H54 (cell line): ENCODE measurements around the gene TRIM67.
"Not testable (repeated sequence)": the region's sequence is repeated elsewhere in the genome, so short reads cannot be mapped to it uniquely, and the experiment has no call there.

Experiments used
- DNase-seq: peaks from one replicate; pipeline ENCODE4 v3.0.0; 2011; ENCODE audit warnings: low spot score, mixed read lengths; ENCODE audit not compliant: insufficient read length
- FAIRE-seq: peaks from 3 replicates; lab custom pipeline; 2011; peaks lifted over from hg19 to GRCh38; lab: Jason Lieb, UNC
- POLR2A ChIP-seq: IDR thresholded peaks from 2 replicates; pipeline ENCODE4 v1.6.1; 2011; ENCODE audit warnings: low read depth, mild to moderate bottlenecking, low read length

Gene TRIM67

GRCh38 chr1:231196307-231196706 lies 34.4 kb downstream of the TRIM67 start:
- no peak for DNase-seq
- no peak for TF ChIP-seq POLR2A

GRCh38 chr1:231196728-231197127 lies 34.9 kb downstream of the TRIM67 start:
- no peak for TF ChIP-seq POLR2A
- no peak for FAIRE-seq
- DNase-seq, result no peak

More at GRCh38 chr1:231196307-231196706, 34.4 kb downstream of the TRIM67 start:
- FAIRE-seq, result no peak

- no peak for FAIRE-seq
- TF ChIP-seq POLR2A, result no peak
- DNase-seq, result no peak
These were observed 38.0 kb downstream of the TRIM67 start for GRCh38 chr1:231199868-231200267.

GRCh38 chr1:231200388-231201031 lies 38.7 kb downstream of the TRIM67 start:
- DNase-seq, result peak; percentile 46
- FAIRE-seq, result no peak

GRCh38 chr1:231201375-231201978 lies 39.6 kb downstream of the TRIM67 start:
- FAIRE-seq, result no peak
- no peak for DNase-seq
- TF ChIP-seq POLR2A, result no peak

More at GRCh38 chr1:231200388-231201031, 38.7 kb downstream of the TRIM67 start:
- no peak for TF ChIP-seq POLR2A

- no peak for TF ChIP-seq POLR2A
- FAIRE-seq (no peak), DNase-seq (no peak)
These were observed 40.2 kb downstream of the TRIM67 start for GRCh38 chr1:231201979-231202633.

GRCh38 chr1:231203259-231204057 lies 41.6 kb downstream of the TRIM67 start:
- DNase-seq (no peak), FAIRE-seq (no peak)
- TF ChIP-seq POLR2A, result no peak

GRCh38 chr1:231206856-231207255 lies 45.0 kb downstream of the TRIM67 start:
- no peak for FAIRE-seq
- DNase-seq, result no peak

GRCh38 chr1:231207437-231207836 lies 45.6 kb downstream of the TRIM67 start:
- no peak for TF ChIP-seq POLR2A
- DNase-seq (no peak), FAIRE-seq (no peak)

More at GRCh38 chr1:231206856-231207255, 45.0 kb downstream of the TRIM67 start:
- TF ChIP-seq POLR2A, result no peak

GRCh38 chr1:231208980-231209379 lies 47.1 kb downstream of the TRIM67 start:
- FAIRE-seq, result no peak
- no peak for TF ChIP-seq POLR2A
- DNase-seq, result no peak

- FAIRE-seq, result no peak
- DNase-seq, result no peak
- TF ChIP-seq POLR2A, result no peak
These were observed 47.7 kb downstream of the TRIM67 start for GRCh38 chr1:231209531-231209930.

GRCh38 chr1:231210126-231210525 lies 48.3 kb downstream of the TRIM67 start:
- FAIRE-seq (no peak), DNase-seq (no peak)
- TF ChIP-seq POLR2A, result no peak

GRCh38 chr1:231211005-231211857 lies 49.4 kb downstream of the TRIM67 start:
- no peak for TF ChIP-seq POLR2A
- DNase-seq, result peak; percentile 77
- no peak for FAIRE-seq

- not testable (repeated sequence) for FAIRE-seq, DNase-seq
These were observed 50.4 kb downstream of the TRIM67 start for GRCh38 chr1:231212301-231212700.
